ENCODE results near the gene PDE6B.
"Not testable (repeated sequence)": the region's sequence is repeated elsewhere in the genome, so short reads cannot be mapped to it uniquely, and the experiment has no call there.

Gene PDE6B

GRCh38 chr4:658681-659667 is 33.6 kb downstream of the PDE6B start:
- DNase-seq, result no peak

GRCh38 chr4:659851-660250 is 34.5 kb downstream of the PDE6B start:
- no peak for DNase-seq

- DNase-seq, result no peak
Measured at GRCh38 chr4:660401-660800, 35.0 kb downstream of the PDE6B start.

DNA sequence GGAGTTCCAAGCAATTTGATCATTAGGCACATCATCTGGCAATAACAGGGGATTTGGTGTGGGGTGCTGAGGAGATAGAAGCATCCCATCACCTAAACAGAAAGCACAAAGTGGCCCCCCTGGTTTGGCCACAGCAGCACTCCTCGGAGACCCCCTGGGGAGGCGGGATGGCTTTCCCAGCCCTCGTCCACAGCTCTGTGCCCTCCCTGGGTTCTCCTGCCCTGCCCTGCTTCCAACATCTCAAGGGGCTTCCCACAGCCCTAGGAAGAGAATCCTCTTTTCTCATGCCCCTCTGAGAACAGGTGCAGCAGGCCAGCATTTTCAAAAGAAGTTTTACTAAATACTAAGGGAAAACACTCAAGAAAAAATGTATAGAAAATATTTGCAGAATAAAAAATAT is 35.9 kb downstream of the PDE6B start:
- no peak for DNase-seq

DNA sequence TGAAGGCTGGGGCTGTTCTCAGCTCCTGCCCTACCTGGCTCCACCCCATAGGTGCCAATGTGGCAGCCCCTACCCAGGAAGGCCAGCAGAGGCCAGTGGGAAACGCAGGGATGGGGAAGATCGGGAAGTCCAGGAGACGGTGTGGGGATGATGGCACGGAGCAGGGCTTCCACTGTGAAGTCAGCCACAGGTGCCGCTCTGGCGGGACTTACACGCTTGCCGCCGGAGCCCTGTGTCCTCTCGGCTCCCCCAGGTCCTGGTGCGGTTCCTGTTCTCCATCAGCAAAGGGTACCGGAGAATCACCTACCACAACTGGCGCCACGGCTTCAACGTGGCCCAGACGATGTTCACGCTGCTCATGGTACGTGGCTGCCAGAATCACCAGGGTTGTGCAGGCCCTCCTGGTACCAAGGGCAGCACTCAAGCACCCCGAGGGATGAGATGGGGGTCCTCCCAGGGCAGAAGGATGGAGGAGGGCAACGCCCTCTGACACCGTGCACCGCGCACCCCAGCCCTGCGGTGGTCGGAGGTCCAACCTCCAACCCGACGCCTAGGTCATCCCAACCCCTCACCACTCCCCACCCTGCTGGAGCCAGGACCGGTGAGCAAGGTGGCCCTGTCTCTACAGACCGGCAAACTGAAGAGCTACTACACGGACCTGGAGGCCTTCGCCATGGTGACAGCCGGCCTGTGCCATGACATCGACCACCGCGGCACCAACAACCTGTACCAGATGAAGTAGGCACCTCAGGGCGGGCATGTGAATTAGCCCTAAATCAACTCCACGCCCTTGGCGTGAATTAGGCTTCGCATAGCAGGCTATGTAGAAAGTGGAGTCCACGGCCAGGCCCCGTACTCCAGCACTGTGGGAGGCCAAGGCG is 36.7 kb downstream of the PDE6B start:
- no peak for DNase-seq

DNA sequence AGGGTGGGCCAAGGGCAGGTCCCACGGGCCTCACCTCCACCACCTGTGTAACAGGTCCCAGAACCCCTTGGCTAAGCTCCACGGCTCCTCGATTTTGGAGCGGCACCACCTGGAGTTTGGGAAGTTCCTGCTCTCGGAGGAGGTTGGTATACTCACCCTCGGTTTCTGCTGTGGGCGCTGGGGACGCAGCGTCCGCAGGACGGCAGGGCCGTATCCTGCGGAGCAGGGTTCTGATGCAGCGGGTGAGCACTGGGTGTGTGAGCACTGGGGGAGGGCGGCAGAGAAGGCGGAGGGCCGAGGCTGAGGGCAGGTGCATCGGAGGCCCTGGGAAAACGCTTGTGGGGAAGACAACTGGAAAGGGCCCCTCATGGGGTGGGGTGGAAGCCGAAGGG is 37.7 kb downstream of the PDE6B start:
- no peak for DNase-seq

DNA sequence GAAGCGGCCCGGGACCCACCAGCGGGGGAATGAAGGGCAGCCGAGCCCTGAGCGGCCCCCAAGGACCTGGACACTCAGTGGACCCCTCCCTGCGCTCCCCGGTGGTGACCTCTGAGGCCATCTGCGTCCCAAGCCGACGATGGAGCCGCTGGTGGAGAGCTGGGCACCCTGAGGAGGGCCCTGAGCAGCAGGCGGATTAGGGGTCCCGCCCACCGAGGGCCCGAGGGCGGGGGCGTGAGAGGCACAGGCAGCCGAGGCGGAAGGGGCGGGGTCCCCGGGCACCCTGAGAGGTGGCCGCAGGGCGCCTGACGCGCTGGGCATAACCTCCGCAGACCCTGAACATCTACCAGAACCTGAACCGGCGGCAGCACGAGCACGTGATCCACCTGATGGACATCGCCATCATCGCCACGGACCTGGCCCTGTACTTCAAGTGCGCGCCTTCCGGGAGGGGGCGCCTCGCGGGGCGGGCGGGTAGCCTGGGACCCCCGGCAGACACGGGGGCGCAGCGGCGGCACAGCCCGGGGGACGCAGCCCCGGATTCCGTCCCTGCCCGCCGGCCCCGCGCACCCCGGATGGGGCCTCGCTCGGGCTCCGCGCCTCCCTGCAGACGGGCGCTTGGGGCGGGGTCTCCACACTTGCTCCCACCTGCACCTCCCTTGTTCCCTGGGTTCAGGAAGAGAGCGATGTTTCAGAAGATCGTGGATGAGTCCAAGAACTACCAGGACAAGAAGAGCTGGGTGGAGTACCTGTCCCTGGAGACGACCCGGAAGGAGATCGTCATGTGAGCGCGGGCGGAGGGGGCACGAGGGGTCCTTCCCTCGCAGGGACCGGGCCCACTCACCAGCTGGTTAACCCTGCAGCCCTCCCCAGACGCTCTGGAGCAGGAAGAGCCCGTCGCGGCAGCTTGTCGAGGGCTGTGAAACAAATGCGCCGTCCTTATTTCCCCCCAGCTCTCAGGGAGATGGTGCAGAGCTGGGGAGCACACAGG is 38.4 kb downstream of the PDE6B start:
- no peak for DNase-seq

DNA sequence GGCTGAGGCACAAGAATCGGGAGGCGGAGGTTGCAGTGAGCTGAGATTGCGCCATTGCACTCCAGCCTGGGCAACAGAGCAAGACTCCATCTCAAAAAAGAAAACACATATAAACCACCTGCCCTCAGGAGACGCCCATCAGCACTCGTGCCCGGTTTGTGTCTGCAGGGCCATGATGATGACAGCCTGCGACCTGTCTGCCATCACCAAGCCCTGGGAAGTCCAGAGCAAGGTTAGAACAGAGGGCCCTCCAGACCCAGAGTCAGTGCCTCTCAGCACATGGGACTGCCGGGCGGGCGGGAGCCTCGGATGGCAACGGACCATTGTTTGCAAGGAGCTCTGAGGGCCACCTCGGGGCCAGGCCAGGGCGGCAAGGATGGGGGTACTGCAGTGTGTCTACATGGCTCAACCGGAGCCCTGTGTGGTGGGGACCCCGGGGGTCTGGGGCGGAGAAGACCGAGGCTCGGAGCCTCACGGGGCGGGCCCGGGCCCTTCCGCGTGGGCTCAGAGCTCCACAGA is 39.4 kb downstream of the PDE6B start:
- no peak for DNase-seq

DNA sequence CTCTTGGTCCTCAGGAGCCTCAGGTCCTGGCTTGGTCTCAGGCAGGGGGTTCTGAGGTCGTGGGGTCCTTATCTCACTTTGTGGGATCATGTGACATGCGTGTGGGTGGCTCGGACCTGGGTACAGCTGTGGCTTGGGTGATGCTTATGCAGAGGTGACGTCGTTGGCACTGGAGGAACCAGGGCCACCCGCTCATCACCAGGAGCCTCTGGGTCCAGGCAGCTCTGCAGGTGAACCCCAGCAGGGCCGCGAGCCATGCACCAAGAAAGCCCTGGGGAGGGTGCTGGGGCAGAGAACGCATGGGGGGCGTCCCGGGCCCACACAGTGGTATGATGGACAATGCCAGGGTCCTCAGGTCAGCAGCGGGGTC is 40.0 kb downstream of the PDE6B start:
- no peak for DNase-seq

- no peak for DNase-seq
Measured at GRCh38 chr4:665751-666435, 40.5 kb downstream of the PDE6B start.

- DNase-seq, result no peak
Measured at GRCh38 chr4:666436-666810, 41.0 kb downstream of the PDE6B start.

GRCh38 chr4:666822-667544 is 41.6 kb downstream of the PDE6B start:
- no peak for DNase-seq

DNA sequence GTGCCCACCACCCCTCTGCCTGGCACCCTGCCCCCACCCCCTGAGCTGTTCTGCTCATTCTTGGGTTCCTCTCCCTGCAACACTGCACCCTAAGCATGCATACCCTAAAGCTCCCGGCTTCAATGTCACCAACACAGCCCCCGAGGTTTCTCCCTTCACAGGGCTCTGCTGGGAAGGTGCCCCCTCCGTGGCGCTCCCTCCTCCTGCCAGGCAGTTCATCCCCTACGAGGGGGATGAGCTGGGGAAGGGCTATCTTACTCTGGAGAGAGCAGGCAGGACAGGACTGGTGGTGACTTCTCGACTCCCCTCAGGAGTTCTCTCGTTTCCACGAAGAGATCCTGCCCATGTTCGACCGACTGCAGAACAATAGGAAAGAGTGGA is 42.2 kb downstream of the PDE6B start:
- DNase-seq, result no peak

DNA sequence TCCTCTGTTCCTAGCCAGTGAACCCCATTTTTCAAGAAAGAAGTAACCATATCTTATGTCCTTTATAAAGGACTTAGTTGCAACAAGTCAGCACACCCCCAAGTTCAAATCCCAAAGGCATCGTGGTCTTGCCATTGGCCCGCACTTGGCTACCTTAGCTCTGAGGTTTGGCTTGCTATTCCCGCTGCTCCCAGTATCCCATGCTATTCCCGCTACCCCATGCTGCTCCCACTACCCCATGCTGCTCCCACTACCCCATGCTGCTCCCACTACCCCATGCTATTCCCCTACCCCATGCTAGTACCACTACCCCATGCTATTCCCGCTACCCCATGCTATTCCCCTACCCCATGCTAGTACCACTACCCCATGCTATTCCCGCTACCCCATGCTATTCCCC is 42.8 kb downstream of the PDE6B start:
- not testable (repeated sequence) for DNase-seq

GRCh38 chr4:669806-670559 is 44.6 kb downstream of the PDE6B start:
- DNase-seq, result not testable (repeated sequence)

- no peak for DNase-seq
Measured at GRCh38 chr4:671769-672168, 46.4 kb downstream of the PDE6B start.

GRCh38 chr4:673349-674091 is 48.1 kb downstream of the PDE6B start:
- no peak for DNase-seq

GRCh38 chr4:674172-675035 is 49.0 kb downstream of the PDE6B start, which contains the start of the genes ATP5ME and MYL5:
ATP5ME (minus strand) TSS chr4:674276; CDS start chr4:674247, 29 bp downstream.
MYL5 (plus strand) TSS chr4:674542; CDS start chr4:678027, 3,485 bp downstream.
- DNase-seq, result peak; percentile 54 to 80
